ENCODE results near the gene ZNF592.

Gene ZNF592

DNA sequence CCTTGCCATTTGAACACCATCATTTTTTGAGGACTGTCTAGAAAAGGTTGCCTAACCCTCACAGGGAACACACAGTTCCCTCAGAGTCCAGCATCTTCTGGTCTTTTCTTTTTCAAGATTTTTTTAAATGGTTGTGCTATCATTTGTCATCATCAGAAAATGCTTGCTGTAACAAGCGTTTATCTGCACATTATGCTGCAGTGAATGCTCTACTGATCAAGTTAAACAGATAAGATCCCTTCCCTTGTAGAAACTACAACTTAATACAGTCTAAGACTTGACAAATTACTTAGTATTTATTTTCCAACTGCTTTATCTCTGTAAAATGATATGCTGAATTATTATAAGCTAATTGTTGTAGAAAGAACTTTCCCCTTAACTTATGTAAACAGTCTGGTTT is 56.8 kb downstream of the ZNF592 start:
- no peak overlapping the region for H3K4me3 ChIP-seq (ENCODE audit: low read depth, low read length)
- TF ChIP-seq, protein P1, sequence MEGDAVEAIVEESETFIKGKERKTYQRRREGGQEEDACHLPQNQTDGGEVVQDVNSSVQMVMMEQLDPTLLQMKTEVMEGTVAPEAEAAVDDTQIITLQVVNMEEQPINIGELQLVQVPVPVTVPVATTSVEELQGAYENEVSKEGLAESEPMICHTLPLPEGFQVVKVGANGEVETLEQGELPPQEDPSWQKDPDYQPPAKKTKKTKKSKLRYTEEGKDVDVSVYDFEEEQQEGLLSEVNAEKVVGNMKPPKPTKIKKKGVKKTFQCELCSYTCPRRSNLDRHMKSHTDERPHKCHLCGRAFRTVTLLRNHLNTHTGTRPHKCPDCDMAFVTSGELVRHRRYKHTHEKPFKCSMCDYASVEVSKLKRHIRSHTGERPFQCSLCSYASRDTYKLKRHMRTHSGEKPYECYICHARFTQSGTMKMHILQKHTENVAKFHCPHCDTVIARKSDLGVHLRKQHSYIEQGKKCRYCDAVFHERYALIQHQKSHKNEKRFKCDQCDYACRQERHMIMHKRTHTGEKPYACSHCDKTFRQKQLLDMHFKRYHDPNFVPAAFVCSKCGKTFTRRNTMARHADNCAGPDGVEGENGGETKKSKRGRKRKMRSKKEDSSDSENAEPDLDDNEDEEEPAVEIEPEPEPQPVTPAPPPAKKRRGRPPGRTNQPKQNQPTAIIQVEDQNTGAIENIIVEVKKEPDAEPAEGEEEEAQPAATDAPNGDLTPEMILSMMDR (IDR thresholded peaks at IDR 0.05; ENCODE audit: borderline replicate concordance, insufficient read depth, low read depth, low read length) = no peak

DNA sequence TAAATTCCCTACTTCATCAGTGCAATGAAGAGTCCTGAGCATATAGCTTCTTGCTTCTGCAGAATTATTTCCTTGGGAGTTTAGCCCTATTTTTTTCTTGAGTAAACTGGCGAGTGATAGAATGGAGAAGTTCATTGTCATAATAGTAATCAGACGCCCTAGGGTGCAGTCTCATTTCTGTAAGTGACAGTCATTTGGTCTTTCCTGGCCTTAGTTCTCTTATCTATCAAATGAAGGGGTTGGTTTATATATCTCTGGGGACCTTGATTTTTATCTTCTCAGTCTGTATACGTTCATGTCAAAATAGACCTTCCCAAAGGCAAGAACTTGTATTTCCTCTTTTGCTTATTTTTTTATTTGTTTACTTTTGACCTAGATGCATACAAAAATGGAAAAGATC is 58.8 kb downstream of the ZNF592 start:
- TF ChIP-seq, protein P1 (IDR thresholded peaks at IDR 0.05; ENCODE audit: borderline replicate concordance, insufficient read depth, low read depth, low read length) = no peak
- H3K4me3 ChIP-seq (ENCODE audit: low read depth, low read length) = no peak overlapping the region

DNA sequence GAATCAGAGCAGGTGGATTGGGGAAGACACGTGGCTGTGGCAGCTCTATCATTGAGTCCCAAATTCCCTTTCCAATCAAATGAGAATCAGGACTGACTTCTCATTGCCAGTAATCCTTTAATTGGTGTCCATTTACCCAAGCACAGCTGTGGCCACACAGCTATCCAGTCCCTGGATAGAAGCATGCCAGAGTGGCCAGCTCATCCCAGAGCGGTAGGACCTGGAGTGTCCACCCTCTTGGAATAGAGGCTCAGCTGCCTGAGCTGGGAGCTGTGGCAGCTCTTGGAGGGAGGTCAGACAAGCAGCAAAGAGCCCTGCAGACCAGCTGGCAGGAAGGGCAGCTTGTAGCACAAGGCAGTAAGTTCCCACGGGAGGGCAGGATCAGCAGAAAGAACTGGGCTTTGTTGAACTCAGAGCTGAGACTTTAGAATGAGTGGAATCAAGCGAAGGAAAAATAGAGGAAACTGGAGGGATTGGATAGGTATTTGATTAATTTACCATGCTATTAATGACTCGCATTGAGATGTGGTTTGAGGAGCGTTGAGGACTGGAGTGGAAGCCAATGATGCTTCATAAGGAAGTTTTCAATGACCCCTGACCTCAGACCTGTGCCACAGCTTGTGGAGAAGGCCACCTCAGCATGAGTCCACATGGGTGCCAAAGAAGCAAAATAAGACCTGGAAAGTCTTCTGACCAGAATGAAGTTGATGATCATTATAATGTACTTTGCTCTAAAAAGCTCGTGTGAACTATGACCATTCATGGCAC is 61.9 kb downstream of the ZNF592 start:
- TF ChIP-seq, protein P1 (IDR thresholded peaks at IDR 0.05; ENCODE audit: borderline replicate concordance, insufficient read depth, low read depth, low read length) = no peak
- H3K4me3 ChIP-seq (ENCODE audit: low read depth, low read length) = no peak overlapping the region

DNA sequence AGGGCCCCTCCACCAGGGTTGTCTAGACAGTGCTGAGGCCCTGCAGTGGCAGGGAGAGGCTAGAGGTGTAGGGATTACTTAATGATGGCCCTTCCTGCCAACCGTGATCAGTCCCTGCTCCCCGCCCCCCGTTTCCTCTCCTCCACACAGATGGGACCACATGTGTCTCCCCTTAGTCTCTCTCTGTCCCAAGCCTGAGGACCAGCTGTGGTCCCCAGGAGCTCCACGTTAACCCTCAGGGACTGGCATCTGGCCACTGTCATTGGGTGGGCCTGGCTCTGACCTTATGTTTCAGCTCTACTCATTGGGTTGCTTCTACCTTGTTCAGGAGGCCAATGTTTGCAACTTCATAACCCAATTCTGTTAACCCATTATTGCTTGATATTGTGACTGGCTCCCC is 62.8 kb downstream of the ZNF592 start:
- TF ChIP-seq, protein P1 (IDR thresholded peaks at IDR 0.05; ENCODE audit: borderline replicate concordance, insufficient read depth, low read depth, low read length) = no peak
- no peak overlapping the region for H3K4me3 ChIP-seq (ENCODE audit: low read depth, low read length)

DNA sequence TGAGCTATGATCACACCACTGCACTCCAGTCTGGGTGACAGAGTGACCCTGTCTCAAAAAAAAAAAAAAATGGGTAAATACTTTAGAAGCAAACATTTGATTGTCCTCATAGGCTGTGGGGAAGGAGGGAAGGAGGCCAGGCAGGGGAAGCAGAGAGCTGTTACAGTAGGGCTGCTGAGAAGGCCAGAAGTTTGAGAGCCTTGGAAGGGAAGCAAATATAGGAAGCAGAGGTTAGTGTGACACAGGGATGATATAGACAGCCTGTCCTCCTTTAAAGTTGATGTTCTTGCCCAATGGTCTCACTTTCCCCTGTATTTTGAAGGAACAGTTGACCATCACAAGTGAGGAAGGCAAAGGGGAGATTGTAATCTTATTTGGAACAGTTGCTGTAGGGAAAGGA is 63.4 kb downstream of the ZNF592 start:
- no peak overlapping the region for H3K4me3 ChIP-seq (ENCODE audit: low read depth, low read length)
- TF ChIP-seq, protein P1 (IDR thresholded peaks at IDR 0.05; ENCODE audit: borderline replicate concordance, insufficient read depth, low read depth, low read length) = no peak

DNA sequence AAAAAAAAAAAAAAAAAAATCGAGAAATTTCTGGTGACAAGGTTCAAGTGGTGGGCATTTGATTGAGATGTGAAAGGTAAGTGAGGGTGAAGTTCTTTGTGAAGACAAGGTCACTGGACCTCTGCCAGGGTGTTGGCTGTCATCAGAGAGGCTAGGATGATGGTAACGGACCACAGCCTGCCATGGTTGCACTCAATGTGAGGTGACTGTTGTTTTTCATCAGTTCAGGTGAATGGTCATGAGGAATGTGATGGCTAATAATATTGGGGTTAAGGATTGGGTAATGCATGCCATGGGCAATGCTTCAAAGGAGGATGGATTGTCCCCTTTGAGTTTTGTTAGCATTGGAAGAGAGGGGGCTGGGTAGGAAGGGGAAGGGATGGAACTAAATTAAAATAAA is 64.5 kb downstream of the ZNF592 start:
- TF ChIP-seq, protein P1 (IDR thresholded peaks at IDR 0.05; ENCODE audit: borderline replicate concordance, insufficient read depth, low read depth, low read length) = no peak
- no peak overlapping the region for H3K4me3 ChIP-seq (ENCODE audit: low read depth, low read length)

DNA sequence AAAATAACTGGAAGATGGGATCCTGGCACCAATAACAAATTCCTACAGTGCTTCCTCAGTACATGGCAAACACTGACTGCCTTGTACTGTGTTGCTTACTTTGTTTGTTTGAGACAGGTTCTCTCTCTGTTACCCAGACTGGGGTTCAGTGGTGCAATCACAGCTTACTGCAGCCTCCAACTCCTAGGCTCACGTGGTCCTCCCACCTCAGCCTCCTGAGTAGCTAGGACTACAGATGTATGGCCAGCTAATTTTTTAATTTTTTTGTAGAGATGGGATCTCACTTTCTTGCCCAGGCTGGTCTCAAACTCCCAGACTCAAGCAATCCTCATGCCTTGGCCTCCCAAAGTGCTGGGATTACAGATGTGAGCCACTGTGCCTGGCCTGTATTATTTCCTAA is 65.0 kb downstream of the ZNF592 start:
- no peak overlapping the region for H3K4me3 ChIP-seq (ENCODE audit: low read depth, low read length)
- TF ChIP-seq, protein P1 (IDR thresholded peaks at IDR 0.05; ENCODE audit: borderline replicate concordance, insufficient read depth, low read depth, low read length) = no peak

All from GM12875 (cell line).